Measurements from ENCODE around the gene VAT1L. TPM values are rescaled to one million over a fixed set of nuclear protein-coding genes. Genes with fewer than 3 reads are reported as not detected.

VAT1L gene
- total and polyA plus RNA-seq, 3 donors from 2014 or later, result 4.2 to 5.2 (median 4.6) TPM

DNA sequence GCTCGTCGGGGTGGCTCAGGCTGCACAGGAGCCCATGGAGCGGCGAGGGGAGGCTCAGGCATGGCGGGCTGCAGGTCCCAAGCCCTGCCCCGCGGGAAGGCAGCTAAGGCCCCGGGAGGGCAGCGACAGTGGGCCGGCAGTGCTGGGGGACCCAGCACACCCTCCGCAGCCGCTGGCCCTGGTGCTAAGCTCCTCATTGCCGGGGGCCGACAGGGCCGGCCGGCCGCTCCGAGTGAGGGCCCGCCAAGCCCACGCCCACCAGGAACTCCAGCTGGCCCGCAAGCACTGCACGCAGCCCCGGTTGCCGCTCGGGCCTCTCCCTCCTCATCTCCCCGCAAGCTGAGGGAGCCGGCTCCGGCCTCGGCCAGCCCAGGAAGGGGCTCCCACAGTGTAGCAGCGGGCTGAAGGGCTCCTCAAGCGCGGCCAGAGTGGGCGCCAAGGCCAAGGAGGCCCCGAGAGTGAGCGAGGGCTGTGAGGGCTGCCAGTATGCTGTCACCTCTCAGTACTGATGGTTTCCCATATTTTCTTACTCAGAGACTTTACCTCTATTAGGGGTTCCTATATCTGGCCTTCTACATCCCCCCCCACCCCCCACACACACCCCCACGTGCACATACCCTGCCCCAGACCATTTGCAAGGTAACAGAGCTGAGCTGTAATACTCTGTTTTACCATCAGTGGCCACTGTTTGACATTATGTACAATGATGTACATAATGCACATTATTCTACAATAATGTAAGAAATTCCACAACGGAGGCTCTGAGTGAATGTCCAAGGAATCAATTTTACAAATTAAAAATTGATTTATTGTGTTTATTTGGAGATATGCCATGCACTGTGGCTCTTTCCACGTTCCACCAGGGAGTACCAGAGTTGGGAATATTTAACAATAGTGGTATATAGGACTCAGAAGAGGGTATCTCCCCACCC lies 3.7 kb upstream of the VAT1L start:
- Histone ChIP-seq H3K9me3 (no peaks in the 10 kb centered on the region), H3K4me1 (peaks cover 9% of the 10 kb centered on the region), H3K36me3 (ENCODE audit: low read depth, missing control alignments) (no peaks in the 10 kb centered on the region), H3K27me3 (no peaks in the 10 kb centered on the region), H3K27ac (no peak overlapping the region), H3K4me3 (peak overlapping the region; percentile 21 to 47)
- no peak for DNase-seq
- WGBS, 2 donors, result 60 to 69% methylated on average over 13 to 38 of the region's 38 CpGs
- intact Hi-C loops (cut with DNase I; ENCODE audit: low total_unique reads), result no loop called here
- TF ChIP-seq, protein P1, sequence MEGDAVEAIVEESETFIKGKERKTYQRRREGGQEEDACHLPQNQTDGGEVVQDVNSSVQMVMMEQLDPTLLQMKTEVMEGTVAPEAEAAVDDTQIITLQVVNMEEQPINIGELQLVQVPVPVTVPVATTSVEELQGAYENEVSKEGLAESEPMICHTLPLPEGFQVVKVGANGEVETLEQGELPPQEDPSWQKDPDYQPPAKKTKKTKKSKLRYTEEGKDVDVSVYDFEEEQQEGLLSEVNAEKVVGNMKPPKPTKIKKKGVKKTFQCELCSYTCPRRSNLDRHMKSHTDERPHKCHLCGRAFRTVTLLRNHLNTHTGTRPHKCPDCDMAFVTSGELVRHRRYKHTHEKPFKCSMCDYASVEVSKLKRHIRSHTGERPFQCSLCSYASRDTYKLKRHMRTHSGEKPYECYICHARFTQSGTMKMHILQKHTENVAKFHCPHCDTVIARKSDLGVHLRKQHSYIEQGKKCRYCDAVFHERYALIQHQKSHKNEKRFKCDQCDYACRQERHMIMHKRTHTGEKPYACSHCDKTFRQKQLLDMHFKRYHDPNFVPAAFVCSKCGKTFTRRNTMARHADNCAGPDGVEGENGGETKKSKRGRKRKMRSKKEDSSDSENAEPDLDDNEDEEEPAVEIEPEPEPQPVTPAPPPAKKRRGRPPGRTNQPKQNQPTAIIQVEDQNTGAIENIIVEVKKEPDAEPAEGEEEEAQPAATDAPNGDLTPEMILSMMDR (IDR thresholded peaks at IDR 0.05), result no peak
- TF ChIP-seq POLR2A (IDR thresholded peaks at IDR 0.05), result no peak

DNA sequence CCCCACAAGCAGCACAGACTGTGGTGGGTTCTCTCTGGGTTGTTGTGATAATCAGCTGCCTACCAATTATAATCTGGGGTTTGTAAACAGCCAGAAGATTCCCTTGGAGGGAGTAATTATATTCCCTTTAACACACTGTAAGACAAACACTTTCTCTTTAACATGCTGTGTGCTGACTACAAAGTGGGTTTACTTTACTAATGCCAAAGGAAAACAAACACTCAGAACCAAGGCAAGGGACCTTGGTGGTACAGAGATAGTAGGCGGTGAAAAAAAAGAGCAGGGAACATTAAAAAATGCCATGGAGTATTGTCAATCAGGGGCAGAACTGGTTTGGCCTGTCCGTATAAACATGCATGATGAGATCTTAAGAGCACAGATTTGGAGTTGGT lies 3.0 kb upstream of the VAT1L start:
- intact Hi-C loops (cut with DNase I; ENCODE audit: low total_unique reads), result no loop called here
- TF ChIP-seq POLR2A (IDR thresholded peaks at IDR 0.05), result no peak
- TF ChIP-seq, protein P1 (IDR thresholded peaks at IDR 0.05), result no peak
- Histone ChIP-seq H3K4me1 (peaks cover 9% of the 10 kb centered on the region), H3K4me3 (no peak overlapping the region), H3K36me3 (ENCODE audit: low read depth, missing control alignments) (no peaks in the 10 kb centered on the region), H3K27me3 (no peaks in the 10 kb centered on the region), H3K27ac (no peak overlapping the region), H3K9me3 (no peaks in the 10 kb centered on the region)
- 69 to 85% methylated on average over 2 of the region's 2 CpGs for WGBS, 2 donors
- DNase-seq, result no peak

DNA sequence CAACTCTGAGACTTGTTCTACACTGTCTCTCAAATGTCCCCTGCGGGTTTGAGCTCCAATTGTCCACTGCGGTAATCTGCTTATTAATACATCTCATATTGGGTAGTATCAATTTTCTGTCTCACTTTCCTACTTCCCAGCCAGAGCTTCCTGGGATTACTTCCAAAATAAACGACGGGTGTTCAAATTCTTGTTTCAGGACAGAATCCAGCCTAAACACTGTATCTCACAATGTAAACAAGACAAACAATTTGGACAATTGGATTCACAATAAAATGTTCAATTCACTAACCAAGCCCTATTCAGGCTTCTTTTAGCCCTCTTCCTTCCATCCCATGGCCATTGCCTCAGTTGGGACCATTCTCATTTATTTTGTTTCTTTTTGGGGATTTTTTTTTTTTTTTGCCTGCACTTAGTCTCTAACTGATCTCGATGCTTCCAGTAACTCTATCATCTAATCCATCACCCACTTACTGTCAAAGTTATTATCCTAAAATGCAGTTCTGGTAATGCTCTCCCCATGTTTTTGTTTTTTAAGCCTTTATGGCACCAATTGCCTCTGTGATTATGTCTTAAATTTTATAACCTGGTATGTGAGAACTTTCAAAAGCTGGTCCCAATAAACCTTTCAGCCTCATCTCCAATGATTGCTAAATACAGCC lies 2.0 kb upstream of the VAT1L start:
- WGBS, 2 donors, result 46 to 55% methylated on average over 5 of the region's 5 CpGs
- H3K27ac ChIP-seq, result no peak overlapping the region
- TF ChIP-seq, protein P1 (IDR thresholded peaks at IDR 0.05), result no peak
- no peak for TF ChIP-seq POLR2A (IDR thresholded peaks at IDR 0.05)
- H3K4me3 ChIP-seq, result no peak overlapping the region
- DNase-seq, result no peak
- intact Hi-C loops (cut with DNase I; ENCODE audit: low total_unique reads), result no loop called here
- no peaks in the 10 kb centered on the region for H3K9me3 ChIP-seq
- no peaks in the 10 kb centered on the region for H3K27me3 ChIP-seq
- H3K4me1 ChIP-seq, result peaks cover 9% of the 10 kb centered on the region
- H3K36me3 ChIP-seq (ENCODE audit: low read depth, missing control alignments), result no peaks in the 10 kb centered on the region

DNA sequence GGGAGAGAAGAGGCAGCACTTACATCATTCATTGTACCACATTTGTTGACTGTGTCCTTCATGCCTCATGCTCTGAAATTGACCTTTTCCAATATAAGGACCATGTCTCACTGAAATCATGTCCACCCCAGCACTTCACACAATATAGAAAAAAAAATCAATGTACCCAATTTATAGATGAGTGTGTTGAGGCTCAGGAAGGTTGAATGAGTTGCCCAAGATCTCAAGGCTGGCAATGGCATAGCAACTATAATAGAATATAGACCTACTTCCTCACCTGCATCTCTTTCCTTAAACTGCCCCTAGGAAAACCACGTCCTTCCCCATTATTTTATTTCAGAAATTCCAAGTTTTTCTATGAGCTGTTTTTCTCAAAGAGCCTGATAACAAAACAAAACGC lies 912 bp upstream of the VAT1L start:
- Histone ChIP-seq H3K27me3 (no peaks in the 10 kb centered on the region), H3K4me3 (no peak overlapping the region), H3K36me3 (ENCODE audit: low read depth, missing control alignments) (no peaks in the 10 kb centered on the region), H3K4me1 (peaks cover 9% of the 10 kb centered on the region), H3K27ac (no peak overlapping the region), H3K9me3 (no peaks in the 10 kb centered on the region)
- intact Hi-C loops (cut with DNase I; ENCODE audit: low total_unique reads), result no loop called here
- DNase-seq, result no peak
- no peak for TF ChIP-seq POLR2A (IDR thresholded peaks at IDR 0.05)
- TF ChIP-seq, protein P1 (IDR thresholded peaks at IDR 0.05), result no peak
- 22 to 35% methylated on average over 2 of the region's 2 CpGs for WGBS, 2 donors

Measured in testis (tissue), 3 donors.